ENCODE results near the gene MYBPHL. TPM values are rescaled to one million over a fixed set of nuclear protein-coding genes. Genes with fewer than 3 reads are reported as not detected.

The MYBPHL gene
- total RNA-seq, 1 donor from 2014 or later, result 3.6 TPM

GRCh38 chr1:109275706-109276345 is 31.0 kb downstream of the MYBPHL start:
- no peak for TF ChIP-seq CTCF (IDR thresholded peaks at IDR 0.05)
- no peaks in the 10 kb centered on the region for H3K9me3 ChIP-seq
- H3K4me3 ChIP-seq, result peak overlapping the region; percentile 29
- ATAC-seq, result no peak
- H3K27ac ChIP-seq, result no peak overlapping the region
- H3K36me3 ChIP-seq, result no peaks in the 10 kb centered on the region
- H3K27me3 ChIP-seq, result no peaks in the 10 kb centered on the region
- peaks cover 17% of the 10 kb centered on the region for H3K4me1 ChIP-seq
- intact Hi-C loops (cut with DNase I), result no loop called here
- DNase-seq, result no peak

- H3K4me1 ChIP-seq, result peaks cover 17% of the 10 kb centered on the region
- peak overlapping the region; percentile 72 for H3K27ac ChIP-seq
- peak overlapping the region; percentile 25 for H3K4me3 ChIP-seq
- no peaks in the 10 kb centered on the region for H3K36me3 ChIP-seq
- no peaks in the 10 kb centered on the region for H3K27me3 ChIP-seq
- no peak for TF ChIP-seq CTCF (IDR thresholded peaks at IDR 0.05)
- H3K9me3 ChIP-seq, result no peaks in the 10 kb centered on the region
- ATAC-seq (peak; percentile 77), DNase-seq (peak; percentile 89)
- intact Hi-C loops (cut with DNase I), result no loop called here
These were observed 32.0 kb downstream of the MYBPHL start for GRCh38 chr1:109274533-109275476.

- H3K27ac ChIP-seq, result peak overlapping the region; percentile 72
- intact Hi-C loops (cut with DNase I), result no loop called here
- peak; percentile 57 for ATAC-seq
These were observed 33.1 kb downstream of the MYBPHL start for GRCh38 chr1:109273570-109274288.

GRCh38 chr1:109272831-109273547 is 33.8 kb downstream of the MYBPHL start:
- no peaks in the 10 kb centered on the region for H3K36me3 ChIP-seq
- H3K27ac ChIP-seq, result peak overlapping the region; percentile 72
- TF ChIP-seq CTCF (IDR thresholded peaks at IDR 0.05), result no peak
- H3K4me1 ChIP-seq, result peaks cover 17% of the 10 kb centered on the region
- H3K4me3 ChIP-seq, result peak overlapping the region; percentile 25
- no peaks in the 10 kb centered on the region for H3K9me3 ChIP-seq
- DNase-seq, result no peak
- no peaks in the 10 kb centered on the region for H3K27me3 ChIP-seq
- ATAC-seq, result peak; percentile 22
- intact Hi-C loops (cut with DNase I), result no loop called here

More at GRCh38 chr1:109273570-109274288, 33.1 kb downstream of the MYBPHL start:
- no peaks in the 10 kb centered on the region for H3K9me3 ChIP-seq
- H3K27me3 ChIP-seq, result no peaks in the 10 kb centered on the region
- TF ChIP-seq CTCF (IDR thresholded peaks at IDR 0.05), result no peak
- H3K4me3 ChIP-seq, result peak overlapping the region; percentile 25
- peaks cover 17% of the 10 kb centered on the region for H3K4me1 ChIP-seq
- no peaks in the 10 kb centered on the region for H3K36me3 ChIP-seq
- DNase-seq, result no peak
